Sigmoid colon (tissue), 4 donors: ENCODE measurements around the gene MDM2.
"Not testable (repeated sequence)": the region's sequence is repeated elsewhere in the genome, so short reads cannot be mapped to it uniquely, and the experiment has no call there.

Experiments
- CTCF ChIP-seq, 4 experiments: fragments of 450-650 bp in 3 of 4; fragments of 200-600 bp in 1 of 4; IDR thresholded peaks; one replicate each; pipeline ENCODE4 v1.5.1; 2016 to 2019; ENCODE audit warnings: antibody characterized with exemption in 4 of 4, mild to moderate bottlenecking in 3 of 4, moderate library complexity in 2 of 4
- EP300 ChIP-seq, 4 donors: sonication (generic); formaldehyde crosslinking; IDR thresholded peaks; one replicate each; pipeline ENCODE4 v1.6.1; 2017; ENCODE audit warnings: antibody characterized with exemption in 4 of 4
- POLR2A ChIP-seq, 2 donors: fragments of 450-650 bp; IDR thresholded peaks; one replicate each; pipeline ENCODE4 v1.6.1; 2016; ENCODE audit warnings: antibody characterized with exemption in 2 of 2, mild to moderate bottlenecking in 2 of 2, moderate library complexity in 2 of 2

DNA sequence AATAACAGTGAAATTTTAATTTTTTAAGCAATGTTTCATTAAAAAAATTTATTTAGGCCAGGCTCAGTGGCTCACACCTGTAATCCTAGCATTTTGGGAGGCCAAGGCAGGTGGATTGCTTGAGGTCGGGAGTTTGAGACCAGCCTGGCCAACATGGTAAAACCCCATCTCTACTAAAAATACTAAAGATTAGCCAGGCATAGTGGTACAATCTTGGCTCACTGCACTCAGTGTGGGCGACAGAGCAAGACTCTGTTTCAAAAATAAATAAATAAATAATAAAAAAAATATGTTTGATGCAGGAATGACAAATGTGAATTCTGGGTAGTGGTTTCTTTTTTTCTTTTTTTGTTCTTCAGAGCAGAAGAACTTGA lies 5.6 kb upstream of the MDM2 start:
- TF ChIP-seq CTCF, POLR2A, EP300 (IDR thresholded peaks at IDR 0.05): not testable (repeated sequence)
